Measurements from ENCODE around the gene LILRB4.

GRCh38 chr19:54673222-54673621 is 10.4 kb downstream of the LILRB4 start:
- TF ChIP-seq CTCF (conservative IDR thresholded peaks at IDR 0.05; ENCODE audit: low read depth, low read length), result no peak
- TF ChIP-seq POLR2A (IDR thresholded peaks at IDR 0.05; ENCODE audit: low read depth, low read length), result no peak
- TF ChIP-seq SMC3 (IDR thresholded peaks at IDR 0.05; ENCODE audit: low read depth, low read length), result no peak
- TF ChIP-seq BHLHE40 (IDR thresholded peaks at IDR 0.05; ENCODE audit: low read depth, low read length), result no peak
- TF ChIP-seq USF2 (IDR thresholded peaks at IDR 0.05; ENCODE audit: low read depth, low read length), result no peak
- no peak for TF ChIP-seq RFX5 (IDR thresholded peaks at IDR 0.05; ENCODE audit: low read depth, low read length)
- no peak for TF ChIP-seq RCOR1 (IDR thresholded peaks at IDR 0.05; ENCODE audit: insufficient replicate concordance, low read length)
- TF ChIP-seq CEBPB (IDR thresholded peaks at IDR 0.05; ENCODE audit: low read depth, low read length), result no peak
- TF ChIP-seq MAFK (IDR thresholded peaks at IDR 0.05; ENCODE audit: low read depth, low read length), result peak; percentile 73
- no peak for TF ChIP-seq FOS (IDR thresholded peaks at IDR 0.05; ENCODE audit: low read depth, low read length)
- TF ChIP-seq RAD21 (IDR thresholded peaks at IDR 0.05; ENCODE audit: low read length), result no peak
- TF ChIP-seq MAZ (IDR thresholded peaks at IDR 0.05; ENCODE audit: borderline replicate concordance, low read depth, low read length), result no peak

Measured in IMR-90 (cell line).